NCI-H2107 treated with DMSO at 0.1 percent for 48 hours (cell line): ENCODE measurements around the gene A3GALT2.

Experiments used
- DNase-seq: peaks from one replicate; lab custom pipeline; 2025; ENCODE audit not compliant: unreplicated experiment; lab: John Stamatoyannopoulos, UW

The A3GALT2 gene

DNA sequence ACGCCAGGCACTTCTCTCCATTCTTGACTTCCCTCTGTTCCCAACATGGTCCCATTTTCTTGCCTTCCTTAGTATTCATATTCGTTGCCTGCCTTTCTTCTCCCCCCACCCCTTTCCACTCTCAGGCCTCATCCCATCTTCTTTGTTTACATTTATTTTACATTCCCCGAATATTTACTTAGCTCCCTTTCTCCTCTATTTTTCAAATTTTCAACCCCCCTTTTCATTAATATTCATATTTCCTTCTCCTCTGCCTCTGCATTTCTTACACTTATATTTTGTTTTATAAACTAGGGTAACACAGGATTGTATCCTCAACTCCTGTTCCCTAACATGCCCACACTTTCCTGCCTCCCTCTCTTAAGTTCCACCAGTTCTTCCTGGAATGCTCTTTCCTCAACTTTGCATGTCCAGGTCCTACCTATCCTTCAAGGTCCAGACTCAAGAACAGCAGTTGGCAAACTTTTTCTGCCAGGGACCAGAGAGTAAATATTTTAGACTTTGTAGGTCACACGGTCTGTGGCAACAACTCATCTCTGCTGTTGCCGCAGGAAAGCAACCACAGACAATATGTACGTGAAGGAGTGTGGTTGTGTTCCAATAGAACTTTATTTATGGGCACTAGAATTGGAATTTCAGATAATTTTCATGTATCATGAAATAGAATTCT lies 29.8 kb upstream of the A3GALT2 start:
- DNase-seq, result peak; percentile 62

DNA sequence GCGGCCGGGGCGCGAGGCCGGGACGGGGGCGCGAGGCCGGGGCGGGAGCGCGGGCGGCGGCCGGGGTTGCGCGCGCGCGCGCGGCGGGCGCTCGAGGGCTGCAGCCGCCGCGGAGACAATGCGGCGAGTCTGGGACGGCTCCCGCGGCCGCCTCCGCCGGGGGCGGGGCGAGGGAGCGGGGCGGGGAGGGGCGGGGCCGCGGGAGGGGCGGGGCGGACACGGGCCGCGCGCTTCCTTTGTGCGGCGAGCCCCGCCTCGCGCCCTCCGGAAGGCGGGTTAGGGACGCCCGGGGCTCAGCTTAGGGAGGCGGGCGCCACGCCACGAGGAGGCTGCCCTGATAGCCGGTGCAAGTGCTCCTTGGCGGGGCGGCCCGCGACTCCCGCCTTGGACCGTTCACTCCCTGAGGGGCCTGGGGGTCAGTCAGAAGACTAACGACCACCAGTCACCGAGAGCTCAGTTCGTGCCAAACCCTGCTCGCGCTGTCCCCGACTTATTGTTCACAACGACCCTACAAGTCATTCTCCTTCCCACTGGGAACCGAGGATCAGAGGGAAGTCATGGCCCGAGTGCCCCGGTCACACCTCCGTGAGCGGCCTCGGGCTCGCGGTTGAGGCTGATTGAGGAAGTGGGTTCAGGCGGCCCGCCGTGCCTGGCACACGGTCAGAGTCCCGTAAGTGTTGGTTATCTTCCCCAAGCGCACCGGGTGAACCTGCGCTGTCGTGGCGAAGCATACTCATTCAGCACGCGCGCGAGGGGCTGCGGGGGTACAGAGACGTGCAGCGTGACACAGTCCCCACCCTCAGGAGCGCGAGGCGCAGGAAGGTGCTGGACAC lies 29.1 kb upstream of the A3GALT2 start:
- DNase-seq, result peak; percentile 73

DNA sequence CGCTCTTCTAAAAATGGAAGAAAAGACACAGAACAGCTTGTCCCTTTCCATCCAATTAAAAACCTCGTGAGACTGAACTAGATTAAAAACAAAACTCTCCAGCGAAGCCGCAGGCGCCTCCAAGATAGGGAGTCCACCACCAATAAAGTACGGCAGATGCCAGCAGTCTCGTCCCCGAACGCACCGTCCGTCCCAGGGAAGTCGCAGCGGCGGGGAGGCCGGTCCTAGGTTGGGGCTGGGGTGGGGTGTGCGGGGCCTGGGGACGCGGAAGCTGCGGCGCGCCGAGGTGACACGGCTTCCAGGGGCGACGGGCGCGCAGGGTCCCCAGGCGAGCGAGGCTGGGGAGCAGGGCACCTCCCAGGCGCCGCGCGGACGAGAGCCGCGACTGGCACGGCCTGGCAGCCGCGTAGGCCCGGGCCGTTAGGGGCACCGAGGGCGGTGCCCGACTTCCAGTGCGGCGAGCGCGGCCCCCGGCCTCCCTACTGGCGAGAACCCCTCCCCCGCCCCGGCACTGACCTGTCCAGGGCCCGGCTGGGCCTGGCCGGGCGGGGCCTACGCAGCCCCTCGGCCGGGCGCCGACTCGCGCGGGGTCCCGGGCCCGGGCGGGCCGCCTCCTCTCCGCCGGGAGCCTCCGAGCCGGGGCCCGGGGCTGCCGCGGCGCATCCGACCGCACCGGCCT lies 28.3 kb upstream of the A3GALT2 start:
- no peak for DNase-seq

DNA sequence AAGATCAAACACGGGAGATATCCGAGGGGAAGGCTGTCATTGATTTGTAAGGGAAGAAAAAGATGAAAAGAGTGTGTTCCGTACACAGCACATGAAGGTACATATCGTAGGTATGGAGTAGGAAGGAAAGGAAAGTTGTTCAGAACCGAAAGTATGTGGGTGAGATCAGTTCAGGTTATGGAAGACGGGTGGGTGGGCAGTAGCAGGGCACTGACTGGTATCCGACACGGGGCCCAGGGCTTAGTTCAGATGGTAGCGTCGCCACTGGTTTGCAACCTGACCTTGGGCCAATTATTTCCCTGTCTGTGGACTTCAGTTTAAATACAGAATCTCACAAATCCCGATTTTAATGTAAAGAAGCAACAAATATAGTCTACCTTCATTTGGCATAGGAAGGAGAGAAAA lies 27.8 kb upstream of the A3GALT2 start:
- no peak for DNase-seq

DNA sequence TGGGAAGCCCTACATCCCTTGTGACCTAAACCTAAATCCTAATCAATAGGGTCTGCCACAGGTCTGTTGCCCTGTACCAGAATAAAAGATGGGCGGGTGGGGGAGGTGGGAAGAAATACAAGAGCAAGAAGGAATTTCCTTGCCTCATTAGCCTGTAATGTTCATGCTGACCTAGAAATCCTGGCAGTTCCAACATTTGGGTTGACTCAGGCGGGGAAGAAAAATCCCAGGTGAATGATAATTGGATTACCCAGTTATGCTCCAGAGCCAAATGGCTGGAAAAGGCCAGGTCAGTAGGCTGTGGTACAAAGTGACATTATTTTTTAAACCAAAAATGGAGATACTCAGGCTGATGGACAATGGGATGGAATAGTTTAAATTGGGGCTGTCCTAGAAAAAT lies 27.3 kb upstream of the A3GALT2 start:
- no peak for DNase-seq

DNA sequence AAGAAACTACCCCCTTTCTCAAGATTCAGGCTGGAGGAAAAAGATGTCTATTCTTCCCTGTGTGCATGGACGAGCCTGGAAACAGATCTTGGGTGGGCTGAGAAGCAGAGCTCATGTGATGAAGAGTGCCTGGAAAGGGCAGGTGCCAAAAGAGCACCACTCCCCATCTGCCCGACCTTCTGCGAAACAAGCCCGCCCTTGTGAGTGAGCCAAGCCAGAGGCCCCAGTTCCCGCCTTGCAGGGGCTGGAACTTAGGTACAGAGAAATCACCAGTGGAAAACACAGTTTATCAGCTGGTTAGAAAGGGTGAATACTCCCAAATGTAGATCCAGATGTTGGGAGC lies 26.7 kb upstream of the A3GALT2 start:
- DNase-seq, result no peak

DNA sequence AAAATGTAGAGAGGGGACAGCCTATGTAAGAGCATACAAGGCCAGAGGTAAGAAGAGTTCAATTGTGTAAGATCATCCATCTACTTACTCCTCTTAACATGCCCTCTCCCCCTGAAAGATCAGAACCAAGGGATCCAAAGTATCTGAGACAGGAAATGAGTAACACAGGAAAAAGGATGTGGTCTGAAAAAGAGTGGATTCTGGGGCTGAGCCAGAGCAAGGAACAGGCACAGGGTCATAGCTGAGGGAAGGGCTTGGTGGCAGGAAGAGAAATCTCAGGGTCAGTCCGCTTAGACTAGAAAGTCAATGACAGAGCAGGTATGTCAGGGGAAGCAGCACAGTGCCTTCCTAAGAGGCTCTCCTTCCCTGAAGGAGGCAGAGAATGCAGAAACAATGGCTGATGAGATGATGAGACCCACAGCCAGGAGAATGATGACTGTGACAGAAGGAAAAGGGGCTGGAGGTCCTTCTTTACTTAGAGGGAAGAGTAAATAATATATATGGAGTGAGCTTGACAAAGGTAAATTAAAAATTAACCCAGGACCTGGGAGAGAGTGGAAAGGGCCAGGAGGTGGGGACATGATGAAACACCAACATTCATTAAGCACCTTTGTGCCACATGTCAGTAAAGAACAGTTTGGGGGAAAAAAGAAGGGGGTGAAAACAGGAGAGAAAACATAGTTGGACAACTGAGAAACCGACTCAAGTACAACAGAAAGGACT lies 26.2 kb upstream of the A3GALT2 start:
- no peak for DNase-seq

DNA sequence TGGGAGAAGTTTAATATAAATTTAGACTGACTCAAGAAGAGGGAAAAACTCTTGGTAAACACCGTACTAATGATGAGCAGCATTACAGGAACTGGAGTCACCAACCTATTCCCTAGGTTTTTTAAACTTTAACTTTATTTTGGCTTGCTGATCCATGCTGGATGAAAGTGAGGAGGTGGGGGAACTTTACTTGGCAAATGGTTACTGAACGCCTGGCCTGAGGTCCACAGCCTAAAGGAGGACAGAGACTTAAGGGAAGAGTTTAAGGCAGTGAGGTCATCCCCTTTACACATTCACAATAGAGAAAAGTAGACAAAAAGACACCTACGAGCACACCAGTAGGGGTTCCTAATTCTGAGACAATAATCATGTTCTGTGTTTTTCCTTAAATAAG lies 25.6 kb upstream of the A3GALT2 start:
- DNase-seq, result no peak

DNA sequence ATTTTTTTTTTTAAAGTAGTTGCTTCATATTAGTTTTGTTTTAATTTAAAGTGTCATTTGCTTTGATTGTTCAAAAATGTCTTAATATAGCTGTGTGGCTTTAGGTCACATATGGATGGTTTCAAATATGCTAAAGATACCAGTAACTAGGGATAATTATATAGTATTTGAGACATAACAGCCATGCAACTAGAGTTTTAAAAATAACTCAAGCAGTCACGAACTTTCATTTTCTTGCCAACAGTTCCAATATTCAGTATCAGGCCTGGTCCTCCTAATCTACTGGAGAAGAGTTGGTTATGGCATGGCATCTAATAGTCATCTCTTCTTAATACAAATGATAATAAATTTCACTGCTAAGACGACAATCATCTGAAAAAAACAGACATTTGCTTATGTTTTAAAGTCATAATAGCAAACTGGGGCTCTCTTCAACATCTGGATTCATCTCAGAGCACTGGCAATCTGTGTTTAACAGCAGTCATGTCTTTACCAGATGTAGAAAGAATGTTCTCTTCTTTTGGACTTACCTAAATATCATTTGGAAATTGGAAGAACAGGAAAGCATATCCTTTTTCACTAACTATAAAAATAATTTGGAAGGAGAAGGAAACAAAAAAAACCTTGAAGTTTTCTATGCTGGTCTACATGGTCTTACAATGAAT lies 24.1 kb upstream of the A3GALT2 start:
- DNase-seq, result no peak

DNA sequence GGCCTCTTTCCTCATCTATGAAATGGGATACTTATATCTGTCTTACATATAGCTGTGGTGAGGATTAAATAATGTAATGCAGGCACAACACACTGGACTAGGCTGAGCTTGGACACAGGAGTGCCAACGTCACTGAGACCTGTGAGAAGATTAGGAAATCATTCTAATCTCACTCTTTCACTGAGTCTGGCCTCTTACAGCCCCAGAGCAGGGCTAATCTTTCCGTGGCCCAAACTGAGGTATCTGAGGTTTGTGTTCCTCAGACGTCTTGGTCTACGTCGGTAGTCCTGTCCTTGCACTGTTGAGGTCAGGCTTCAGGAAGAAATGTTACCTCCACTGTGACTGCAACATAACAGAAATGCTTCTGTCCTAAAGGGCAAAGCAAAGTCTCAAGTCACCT lies 22.6 kb upstream of the A3GALT2 start:
- no peak for DNase-seq

DNA sequence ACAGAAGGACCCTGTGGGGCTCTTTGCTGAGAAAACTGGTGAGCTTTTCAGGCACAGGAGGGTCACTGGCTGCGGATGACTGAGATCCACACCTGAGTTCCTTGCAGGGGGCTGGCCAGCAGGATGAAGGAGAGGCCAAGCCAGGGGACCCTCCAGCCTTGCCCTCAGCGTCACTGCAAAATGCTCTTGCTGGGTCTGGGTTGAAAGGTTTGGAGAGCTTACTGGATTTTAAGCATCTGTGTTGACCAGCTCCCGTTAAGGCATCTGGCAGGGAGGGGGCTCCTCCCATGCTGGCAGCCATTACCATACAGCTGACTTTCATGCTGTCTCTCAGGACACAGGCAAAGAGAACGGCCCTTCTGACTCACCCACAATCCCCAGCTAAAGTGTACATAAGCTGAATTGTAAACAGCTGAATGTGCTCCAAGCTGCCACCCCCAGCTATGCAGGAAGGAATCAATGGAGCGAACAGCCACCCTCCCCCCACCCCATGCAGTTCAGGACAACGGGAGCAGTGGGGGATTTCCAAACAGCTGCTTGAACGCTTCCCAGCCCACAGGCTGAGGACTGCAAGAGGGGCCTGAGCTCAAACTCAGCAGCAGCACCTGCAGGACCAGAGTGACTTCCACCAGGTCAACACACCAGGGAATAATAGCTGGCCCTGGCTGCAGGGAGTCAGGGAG lies 21.3 kb upstream of the A3GALT2 start:
- DNase-seq, result peak; percentile 98

DNA sequence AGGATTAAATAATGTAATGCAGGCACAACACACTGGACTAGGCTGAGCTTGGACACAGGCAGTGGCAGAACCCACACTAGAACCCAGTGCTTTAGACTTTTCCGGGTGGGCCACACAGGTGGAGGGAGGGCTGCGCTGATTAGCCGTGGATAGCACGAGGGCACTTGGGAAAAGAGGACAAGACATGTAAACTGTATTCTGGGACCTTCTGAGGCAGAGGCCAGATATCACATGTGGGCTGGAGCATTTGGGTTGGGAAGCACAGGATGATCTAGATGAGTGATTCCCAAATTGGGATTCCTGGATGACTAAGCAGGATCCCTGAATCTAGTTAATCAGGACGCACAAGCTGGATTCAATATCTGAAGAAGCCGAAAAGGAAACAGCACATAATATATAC lies 20.3 kb upstream of the A3GALT2 start:
- no peak for DNase-seq

DNA sequence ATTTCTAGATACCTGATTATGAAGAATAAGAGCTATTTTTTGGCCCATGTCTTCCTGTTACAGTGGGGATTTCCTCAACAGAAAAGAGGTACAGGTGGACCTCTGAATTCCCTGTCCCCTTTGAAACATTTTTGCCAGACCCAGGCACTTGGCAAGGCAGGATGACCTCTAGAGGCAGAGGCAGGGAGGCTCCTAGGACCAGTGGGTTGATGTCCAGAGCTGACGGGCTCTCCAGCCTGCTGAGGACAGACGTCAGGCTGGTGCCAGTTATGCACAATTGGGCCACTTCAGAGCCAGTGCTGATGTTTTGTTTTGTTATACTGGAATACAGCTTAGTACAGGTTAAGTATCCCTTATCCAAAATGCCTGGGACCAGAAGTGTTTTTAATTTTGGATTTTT lies 18.5 kb upstream of the A3GALT2 start:
- DNase-seq, result no peak

DNA sequence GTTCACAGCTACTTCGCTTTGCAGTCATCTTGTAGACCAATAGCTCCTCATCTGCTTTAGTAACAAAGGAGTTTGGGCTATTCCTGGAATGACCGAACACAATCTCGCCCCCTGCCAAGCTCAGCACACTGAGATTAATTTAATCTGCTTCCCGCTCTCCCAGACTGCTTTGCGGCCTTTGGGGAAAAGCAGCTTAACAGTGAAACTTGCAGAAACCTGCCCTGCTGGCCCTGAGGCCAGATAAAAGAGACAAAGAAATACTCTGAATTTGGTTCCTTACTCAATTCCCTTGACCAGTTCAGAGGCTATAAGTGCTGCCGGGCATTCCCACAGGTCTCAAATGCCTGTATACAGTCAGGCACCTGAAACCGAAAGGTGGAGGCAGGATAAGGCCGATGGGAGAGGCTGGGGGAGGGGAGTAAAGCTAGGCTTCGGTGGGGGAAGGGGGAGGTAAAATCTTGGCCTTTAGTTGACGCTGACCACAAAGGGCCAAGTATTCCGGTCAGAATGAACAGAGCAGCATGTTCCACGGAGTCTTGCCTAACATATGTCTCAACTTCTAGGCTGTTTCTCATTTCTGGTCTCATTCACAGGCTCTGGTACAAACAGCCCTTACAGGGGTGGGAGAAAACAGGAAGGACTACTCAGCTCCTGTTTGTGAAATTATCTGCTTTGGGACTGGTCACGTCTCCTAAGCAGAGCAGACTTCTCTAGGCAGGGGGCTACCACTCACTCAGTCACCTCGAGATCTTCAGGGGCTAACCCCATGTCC lies 17.7 kb upstream of the A3GALT2 start:
- DNase-seq, result no peak

DNA sequence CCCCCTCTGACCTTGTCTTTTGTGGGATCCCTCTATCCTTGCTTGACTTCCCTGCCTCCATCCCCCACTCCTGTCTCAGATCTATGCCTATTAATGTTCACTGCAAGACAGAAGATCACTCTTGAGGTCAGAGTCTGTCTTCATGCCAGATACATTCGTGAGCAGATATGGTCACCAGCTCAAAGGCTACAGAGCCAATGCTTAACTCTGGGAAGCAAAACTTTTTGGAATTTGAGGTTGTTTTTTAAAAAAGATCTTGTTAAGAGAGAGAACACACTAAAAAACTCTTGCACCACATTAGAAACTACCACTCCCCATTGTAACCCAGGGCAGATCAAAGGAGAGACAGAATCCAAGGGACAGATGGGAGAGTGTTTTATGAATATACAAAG lies 17.1 kb upstream of the A3GALT2 start:
- no peak for DNase-seq

DNA sequence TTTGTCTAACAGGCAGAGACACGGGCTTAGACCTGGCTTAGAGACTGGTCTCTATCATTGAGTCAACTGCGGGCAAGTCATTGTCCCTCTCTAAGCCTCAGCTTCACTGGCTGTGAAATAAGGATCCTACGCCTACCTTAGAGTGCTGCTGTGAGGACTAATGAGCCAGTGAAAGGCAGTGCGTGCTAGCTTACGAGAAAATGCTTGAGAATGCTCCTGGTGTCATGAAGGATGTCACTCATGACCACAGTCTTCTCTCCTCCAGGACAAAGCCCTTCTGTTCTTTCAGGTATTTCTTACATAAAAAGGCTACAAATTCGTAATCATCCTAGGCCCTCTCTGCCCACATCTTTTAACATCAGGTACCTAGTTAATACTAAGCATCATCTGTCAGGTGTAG lies 16.5 kb upstream of the A3GALT2 start:
- DNase-seq, result no peak

DNA sequence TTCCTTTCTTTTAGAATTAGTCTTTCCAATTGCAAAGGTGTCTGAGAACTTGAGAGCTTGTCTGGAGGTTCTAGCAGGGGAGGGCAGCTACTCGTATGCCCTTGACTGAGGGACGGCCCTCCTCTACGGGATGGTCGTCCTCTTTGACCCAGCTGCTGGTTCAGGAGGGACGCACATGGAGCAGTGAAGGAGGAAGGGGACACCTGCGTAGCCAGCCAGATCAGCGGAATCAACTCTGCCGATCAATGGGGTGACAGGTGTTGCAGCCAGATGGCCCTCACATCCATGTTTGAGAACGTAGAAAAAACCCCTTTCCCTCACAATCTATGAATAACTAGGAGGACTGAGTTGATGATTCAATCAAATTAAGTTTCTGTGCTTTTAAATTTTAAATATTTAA lies 15.7 kb upstream of the A3GALT2 start:
- DNase-seq, result peak; percentile 26

DNA sequence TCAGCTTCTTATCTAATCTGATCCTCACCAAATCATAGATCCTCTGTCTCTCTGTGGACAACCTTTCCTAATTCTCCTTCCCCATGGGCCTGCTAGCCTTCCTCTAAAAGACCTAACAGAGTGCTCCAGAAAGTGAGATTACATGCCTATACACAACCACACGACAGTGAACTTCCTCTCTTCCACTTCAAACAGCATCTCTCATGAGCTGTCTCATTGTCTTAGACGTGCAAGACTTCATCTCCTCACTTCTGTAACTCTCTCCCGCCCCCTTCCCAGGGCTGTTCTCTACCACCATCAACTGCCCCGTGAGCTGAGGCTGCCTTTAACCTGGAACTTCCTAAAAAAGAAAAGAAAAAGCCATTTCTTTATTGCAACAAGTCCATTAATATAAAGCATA lies 14.1 kb upstream of the A3GALT2 start:
- no peak for DNase-seq

DNA sequence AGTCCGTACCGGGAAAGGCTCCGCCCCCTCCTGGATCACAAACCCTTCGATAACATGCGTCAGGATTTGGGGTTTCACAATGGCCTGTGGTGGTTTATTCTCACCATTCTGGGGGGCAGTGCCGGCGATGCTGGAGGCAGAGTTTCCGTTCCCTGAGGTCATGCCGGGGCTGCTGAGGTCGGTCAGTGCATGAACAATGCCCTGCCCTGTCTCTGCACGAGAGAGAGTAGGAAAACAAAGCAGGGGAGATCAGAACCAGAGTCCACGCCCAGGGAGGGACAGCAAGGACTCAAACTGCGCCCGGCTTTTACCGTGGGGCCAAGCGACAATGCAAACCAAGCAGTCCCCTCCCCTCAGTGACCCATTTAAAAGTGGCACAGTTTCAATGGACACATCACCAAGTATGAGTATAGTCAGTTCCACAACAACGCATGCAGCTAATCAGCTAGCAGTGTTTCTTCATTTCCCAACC lies 13.2 kb upstream of the A3GALT2 start:
- no peak for DNase-seq

DNA sequence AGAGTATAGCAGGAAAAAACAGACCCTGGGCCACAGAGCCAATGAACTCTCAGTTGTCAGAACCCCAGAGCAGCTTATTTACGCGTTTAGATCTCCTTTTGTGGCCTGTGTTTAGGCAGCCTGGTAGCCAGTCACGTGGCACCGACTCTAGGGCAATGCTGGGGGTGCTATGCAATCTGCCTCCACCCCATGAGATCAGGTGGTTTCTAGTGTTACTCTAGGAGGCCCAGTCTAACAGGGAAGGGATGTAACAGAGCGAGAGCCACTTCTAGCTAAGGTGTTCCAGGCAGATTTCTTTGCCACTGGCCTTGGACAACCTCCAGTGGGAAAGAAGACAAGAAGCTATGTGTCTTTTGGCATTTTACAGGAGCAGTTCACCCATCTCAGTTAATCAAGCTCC lies 12.0 kb upstream of the A3GALT2 start:
- DNase-seq, result no peak
